ENCODE results near the gene SEMA3D. TPM values are rescaled to one million over a fixed set of nuclear protein-coding genes. Genes with fewer than 3 reads are reported as not detected.
"Not testable (repeated sequence)": the region's sequence is repeated elsewhere in the genome, so short reads cannot be mapped to it uniquely, and the experiment has no call there.

SEMA3D gene
- total RNA-seq, 1 donor from 2014 or later: 15.9 TPM

- intact Hi-C loops (cut with DNase I): no loop called here
- DNase-seq (ENCODE audit: low spot score) (no peak), ATAC-seq (no peak)
Observed at GRCh38 chr7:85018498-85018897, 168.4 kb downstream of the SEMA3D start.

- DNase-seq (ENCODE audit: low spot score): no peak
- intact Hi-C loops (cut with DNase I): no loop called here
- no peak for ATAC-seq
Observed at GRCh38 chr7:85016286-85016685, 170.6 kb downstream of the SEMA3D start.

- DNase-seq (ENCODE audit: low spot score) (no peak), ATAC-seq (no peak)
- intact Hi-C loops (cut with DNase I): no loop called here
Observed at GRCh38 chr7:85014936-85015660, 171.8 kb downstream of the SEMA3D start.

- intact Hi-C loops (cut with DNase I): no loop called here
Observed at GRCh38 chr7:85011127-85011526, 175.7 kb downstream of the SEMA3D start.

GRCh38 chr7:85010306-85010705 lies 176.6 kb downstream of the SEMA3D start:
- intact Hi-C loops (cut with DNase I): no loop called here
- ATAC-seq: no peak
- DNase-seq (ENCODE audit: low spot score): no peak

More at GRCh38 chr7:85011127-85011526, 175.7 kb downstream of the SEMA3D start:
- ATAC-seq: no peak
- no peak for DNase-seq (ENCODE audit: low spot score)

GRCh38 chr7:85006754-85007153 lies 180.1 kb downstream of the SEMA3D start:
- no peak for ATAC-seq
- intact Hi-C loops (cut with DNase I): no loop called here
- no peak for DNase-seq (ENCODE audit: low spot score)

- no peak for ATAC-seq
- DNase-seq (ENCODE audit: low spot score): no peak
- intact Hi-C loops (cut with DNase I): no loop called here
Observed at GRCh38 chr7:85004402-85004801, 182.5 kb downstream of the SEMA3D start.

GRCh38 chr7:85001495-85002345 lies 185.1 kb downstream of the SEMA3D start:
- ATAC-seq (no peak), DNase-seq (ENCODE audit: low spot score) (no peak)
- intact Hi-C loops (cut with DNase I): no loop called here

GRCh38 chr7:85000735-85001350 lies 186.0 kb downstream of the SEMA3D start:
- intact Hi-C loops (cut with DNase I): no loop called here
- ATAC-seq (no peak), DNase-seq (ENCODE audit: low spot score) (no peak)

GRCh38 chr7:84999450-84999849 lies 187.4 kb downstream of the SEMA3D start:
- DNase-seq (ENCODE audit: low spot score): no peak
- intact Hi-C loops (cut with DNase I): no loop called here
- ATAC-seq: no peak

- ATAC-seq: no peak
- intact Hi-C loops (cut with DNase I): no loop called here
Observed at GRCh38 chr7:84998665-84999064, 188.2 kb downstream of the SEMA3D start.

GRCh38 chr7:84997626-84998025 lies 189.2 kb downstream of the SEMA3D start:
- intact Hi-C loops (cut with DNase I): no loop called here
- no peak for ATAC-seq
- DNase-seq (ENCODE audit: low spot score): no peak

More at GRCh38 chr7:84998665-84999064, 188.2 kb downstream of the SEMA3D start:
- DNase-seq (ENCODE audit: low spot score): no peak

GRCh38 chr7:84992954-84993353 lies 193.9 kb downstream of the SEMA3D start:
- ATAC-seq; intact Hi-C loops (cut with DNase I): not testable (repeated sequence)

GRCh38 chr7:84985073-84985784 lies 201.6 kb downstream of the SEMA3D start:
- no peak for DNase-seq (ENCODE audit: low spot score)
- intact Hi-C loops (cut with DNase I): no loop called here
- ATAC-seq: no peak

More at GRCh38 chr7:84992954-84993353, 193.9 kb downstream of the SEMA3D start:
- DNase-seq (ENCODE audit: low spot score): not testable (repeated sequence)

GRCh38 chr7:84982199-84982598 lies 204.7 kb downstream of the SEMA3D start:
- no peak for ATAC-seq
- no peak for DNase-seq (ENCODE audit: low spot score)
- intact Hi-C loops (cut with DNase I): no loop called here

GRCh38 chr7:84981055-84981976 lies 205.5 kb downstream of the SEMA3D start:
- ATAC-seq (no peak), DNase-seq (ENCODE audit: low spot score) (no peak)
- intact Hi-C loops (cut with DNase I): no loop called here

- DNase-seq (ENCODE audit: low spot score): no peak
- no peak for ATAC-seq
- intact Hi-C loops (cut with DNase I): no loop called here
Observed at GRCh38 chr7:84975586-84976185, 211.2 kb downstream of the SEMA3D start.

GRCh38 chr7:84971360-84971759 lies 215.5 kb downstream of the SEMA3D start:
- intact Hi-C loops (cut with DNase I): no loop called here
- ATAC-seq: no peak
- DNase-seq (ENCODE audit: low spot score): no peak

All from sciatic nerve (tissue), 2 donors.